ENCODE results near the gene POLR2A.
A peak's percentile ranks its signal among the peaks of the same experiment; 100 is the strongest.

DNA sequence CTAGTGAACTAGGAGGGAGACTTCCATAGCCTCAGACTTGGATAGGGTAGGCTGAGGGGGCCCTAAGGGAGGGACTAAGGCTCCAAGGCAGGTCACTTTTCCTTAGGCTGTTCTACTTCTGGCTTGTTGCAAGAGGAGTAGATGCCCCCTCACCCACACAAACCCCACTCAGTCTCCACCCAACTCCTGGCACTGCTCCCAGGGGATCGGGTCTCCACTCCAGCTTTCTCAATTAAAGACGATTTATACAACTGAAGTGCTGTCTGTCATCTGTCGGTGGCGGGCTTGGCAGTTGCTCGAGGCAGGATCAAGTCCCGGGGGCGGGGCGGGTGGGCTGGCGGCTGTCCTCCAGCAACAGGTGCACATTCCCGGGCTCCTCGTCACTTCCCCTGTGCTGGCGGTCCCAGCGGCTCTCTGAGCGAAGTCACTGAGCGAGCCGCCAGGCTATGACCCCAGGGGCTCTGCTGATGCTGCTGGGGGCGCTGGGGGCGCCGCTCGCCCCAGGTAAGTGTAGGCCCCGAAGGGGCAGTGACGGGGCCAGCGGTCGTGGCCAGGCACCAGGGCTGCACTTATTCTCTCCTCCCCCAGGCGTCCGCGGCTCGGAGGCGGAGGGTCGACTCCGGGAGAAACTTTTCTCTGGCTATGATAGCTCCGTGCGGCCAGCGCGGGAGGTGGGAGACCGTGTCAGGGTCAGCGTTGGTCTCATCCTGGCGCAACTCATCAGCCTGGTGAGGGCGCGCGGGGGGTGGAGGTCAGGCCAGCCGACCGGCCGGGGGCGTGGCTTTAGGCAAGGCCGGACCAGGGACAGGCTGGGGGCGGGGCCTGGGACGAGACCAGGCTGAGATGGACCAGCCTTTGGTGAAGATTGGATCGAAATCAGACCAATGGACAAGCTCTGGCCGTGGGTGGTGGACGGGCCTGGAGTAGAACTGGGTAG is 39.2 kb upstream of the POLR2A start, which contains the start of gene CHRNB1:
- TF ChIP-seq, protein P1, sequence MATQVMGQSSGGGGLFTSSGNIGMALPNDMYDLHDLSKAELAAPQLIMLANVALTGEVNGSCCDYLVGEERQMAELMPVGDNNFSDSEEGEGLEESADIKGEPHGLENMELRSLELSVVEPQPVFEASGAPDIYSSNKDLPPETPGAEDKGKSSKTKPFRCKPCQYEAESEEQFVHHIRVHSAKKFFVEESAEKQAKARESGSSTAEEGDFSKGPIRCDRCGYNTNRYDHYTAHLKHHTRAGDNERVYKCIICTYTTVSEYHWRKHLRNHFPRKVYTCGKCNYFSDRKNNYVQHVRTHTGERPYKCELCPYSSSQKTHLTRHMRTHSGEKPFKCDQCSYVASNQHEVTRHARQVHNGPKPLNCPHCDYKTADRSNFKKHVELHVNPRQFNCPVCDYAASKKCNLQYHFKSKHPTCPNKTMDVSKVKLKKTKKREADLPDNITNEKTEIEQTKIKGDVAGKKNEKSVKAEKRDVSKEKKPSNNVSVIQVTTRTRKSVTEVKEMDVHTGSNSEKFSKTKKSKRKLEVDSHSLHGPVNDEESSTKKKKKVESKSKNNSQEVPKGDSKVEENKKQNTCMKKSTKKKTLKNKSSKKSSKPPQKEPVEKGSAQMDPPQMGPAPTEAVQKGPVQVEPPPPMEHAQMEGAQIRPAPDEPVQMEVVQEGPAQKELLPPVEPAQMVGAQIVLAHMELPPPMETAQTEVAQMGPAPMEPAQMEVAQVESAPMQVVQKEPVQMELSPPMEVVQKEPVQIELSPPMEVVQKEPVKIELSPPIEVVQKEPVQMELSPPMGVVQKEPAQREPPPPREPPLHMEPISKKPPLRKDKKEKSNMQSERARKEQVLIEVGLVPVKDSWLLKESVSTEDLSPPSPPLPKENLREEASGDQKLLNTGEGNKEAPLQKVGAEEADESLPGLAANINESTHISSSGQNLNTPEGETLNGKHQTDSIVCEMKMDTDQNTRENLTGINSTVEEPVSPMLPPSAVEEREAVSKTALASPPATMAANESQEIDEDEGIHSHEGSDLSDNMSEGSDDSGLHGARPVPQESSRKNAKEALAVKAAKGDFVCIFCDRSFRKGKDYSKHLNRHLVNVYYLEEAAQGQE (IDR thresholded peaks at IDR 0.05) = peak; percentile 68
- TF ChIP-seq, protein P2, sequence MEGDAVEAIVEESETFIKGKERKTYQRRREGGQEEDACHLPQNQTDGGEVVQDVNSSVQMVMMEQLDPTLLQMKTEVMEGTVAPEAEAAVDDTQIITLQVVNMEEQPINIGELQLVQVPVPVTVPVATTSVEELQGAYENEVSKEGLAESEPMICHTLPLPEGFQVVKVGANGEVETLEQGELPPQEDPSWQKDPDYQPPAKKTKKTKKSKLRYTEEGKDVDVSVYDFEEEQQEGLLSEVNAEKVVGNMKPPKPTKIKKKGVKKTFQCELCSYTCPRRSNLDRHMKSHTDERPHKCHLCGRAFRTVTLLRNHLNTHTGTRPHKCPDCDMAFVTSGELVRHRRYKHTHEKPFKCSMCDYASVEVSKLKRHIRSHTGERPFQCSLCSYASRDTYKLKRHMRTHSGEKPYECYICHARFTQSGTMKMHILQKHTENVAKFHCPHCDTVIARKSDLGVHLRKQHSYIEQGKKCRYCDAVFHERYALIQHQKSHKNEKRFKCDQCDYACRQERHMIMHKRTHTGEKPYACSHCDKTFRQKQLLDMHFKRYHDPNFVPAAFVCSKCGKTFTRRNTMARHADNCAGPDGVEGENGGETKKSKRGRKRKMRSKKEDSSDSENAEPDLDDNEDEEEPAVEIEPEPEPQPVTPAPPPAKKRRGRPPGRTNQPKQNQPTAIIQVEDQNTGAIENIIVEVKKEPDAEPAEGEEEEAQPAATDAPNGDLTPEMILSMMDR (IDR thresholded peaks at IDR 0.05; ENCODE audit: low read depth, low read length, missing input control) = no peak
- no peak for TF ChIP-seq JUND (IDR thresholded peaks at IDR 0.05)

Data from liver (tissue), 3 donors.